ENCODE measurements around the gene VMAC. TPM values are rescaled to one million over a fixed set of nuclear protein-coding genes. Genes with fewer than 3 reads are reported as not detected.

Gene VMAC, protein sequence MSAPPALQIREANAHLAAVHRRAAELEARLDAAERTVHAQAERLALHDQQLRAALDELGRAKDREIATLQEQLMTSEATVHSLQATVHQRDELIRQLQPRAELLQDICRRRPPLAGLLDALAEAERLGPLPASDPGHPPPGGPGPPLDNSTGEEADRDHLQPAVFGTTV
- total RNA-seq, result 4.9 and 5.7 TPM in 2 replicates

DNA sequence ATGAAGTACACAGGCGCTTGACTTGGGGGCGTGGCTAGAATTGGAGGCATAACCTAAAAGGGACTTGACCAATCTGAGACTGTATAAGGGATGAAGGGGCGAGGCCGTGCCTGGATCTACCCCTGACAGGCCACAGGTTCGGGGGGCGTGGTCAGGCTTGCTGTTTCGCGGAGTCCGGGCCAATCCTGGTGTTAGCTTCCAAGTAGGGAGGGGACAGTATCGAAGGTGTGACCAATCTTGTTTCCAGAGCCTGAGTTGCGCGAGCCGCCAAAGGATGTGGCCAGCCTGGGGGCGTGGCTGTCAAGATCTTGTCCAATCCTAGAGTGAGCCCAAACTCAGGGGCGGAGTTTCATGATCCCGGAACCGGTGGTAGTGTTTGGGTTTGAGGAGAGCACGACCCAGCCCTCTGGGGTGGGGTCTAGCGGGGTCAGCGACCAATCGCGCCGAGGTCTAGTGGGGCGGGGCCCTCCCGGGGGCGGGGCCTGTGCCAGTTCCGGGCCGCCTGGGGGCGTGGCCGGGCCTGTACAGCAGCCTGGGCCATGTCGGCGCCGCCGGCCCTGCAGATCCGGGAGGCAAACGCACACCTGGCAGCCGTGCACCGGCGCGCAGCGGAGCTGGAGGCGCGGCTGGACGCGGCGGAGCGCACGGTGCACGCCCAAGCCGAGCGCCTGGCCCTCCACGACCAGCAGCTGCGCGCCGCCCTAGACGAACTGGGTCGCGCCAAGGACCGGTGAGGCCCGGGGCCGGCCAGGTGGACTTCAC lies at the start of gene VMAC:
Gene VMAC, plus strand, starts transcription at position 521 of the 762 bp plus-strand sequence. Its CDS starts 19 bp downstream, at position 540.

DNA sequence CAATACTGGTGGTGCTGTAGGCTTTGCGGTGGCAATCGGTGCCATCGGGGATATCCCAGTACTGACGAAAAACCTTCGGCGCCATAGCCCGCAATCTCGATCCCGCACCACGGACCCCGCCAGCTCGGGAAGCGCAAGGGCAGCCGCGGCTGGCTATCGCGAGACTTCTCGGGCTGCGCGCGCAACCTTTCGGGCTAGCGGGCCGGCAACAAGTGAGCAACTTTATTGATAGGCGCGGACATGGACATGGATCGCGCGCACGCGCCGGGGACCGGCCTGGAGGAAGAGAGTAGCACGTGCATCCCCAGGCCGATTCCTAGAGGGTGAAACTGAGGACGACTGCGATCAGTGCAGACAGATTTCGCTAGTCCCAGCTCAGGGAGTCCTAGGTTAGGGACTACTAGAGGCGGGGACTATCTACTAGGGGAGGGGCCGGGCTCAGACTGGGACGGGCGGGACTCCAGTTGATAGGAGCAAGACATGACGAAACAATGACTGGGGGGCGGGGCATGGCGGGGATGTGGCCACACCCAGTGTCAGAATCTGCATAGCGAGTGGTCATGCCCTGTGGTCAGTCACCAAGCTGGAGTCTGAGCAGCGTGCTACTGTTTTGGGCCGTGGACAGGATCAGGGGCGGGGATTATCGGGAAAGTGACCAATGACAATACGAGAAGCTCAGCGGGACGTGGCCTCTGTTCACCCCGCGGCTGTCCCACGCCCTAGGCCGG lies 884 bp upstream of the VMAC start, which contains the start of gene NDUFA11:
Gene NDUFA11, minus strand, starts transcription at position 167 of the 728 bp plus-strand sequence. Its CDS starts 82 bp downstream, at position 85.

DNA sequence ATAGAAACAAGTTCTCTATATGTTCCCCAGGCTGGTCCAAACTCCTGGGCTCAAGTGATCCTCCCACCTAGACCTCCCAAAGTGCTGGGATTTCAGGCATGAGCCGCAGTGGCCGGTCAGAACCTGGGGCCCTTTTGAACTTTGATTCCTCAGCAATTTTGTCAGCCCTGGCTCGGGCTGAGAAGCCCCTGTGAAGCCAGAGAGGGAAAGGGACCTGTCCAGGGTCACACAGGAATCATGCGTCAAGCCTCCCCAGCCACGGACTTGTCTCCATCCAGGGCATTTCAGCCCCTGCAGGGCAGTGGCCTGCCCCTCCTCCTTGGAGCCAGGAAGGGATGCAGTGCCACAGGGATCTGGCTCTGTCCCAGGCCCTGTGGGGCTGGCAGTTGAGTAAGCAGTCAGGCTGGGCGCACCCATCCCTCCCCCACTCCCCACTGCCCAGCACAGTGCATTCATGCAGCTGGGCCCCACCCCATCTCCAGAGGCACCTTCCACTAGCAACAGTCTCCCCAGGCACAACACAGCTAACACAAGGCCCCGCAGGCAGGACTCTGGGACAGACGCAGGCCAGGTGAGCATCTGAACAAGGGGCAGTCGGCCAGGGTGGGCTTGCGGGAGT lies 9.2 kb downstream of the VMAC start, which contains the start of gene CAPS:
Gene CAPS, plus strand, starts transcription at position 516 of the 619 bp plus-strand sequence. CDS start 153 bp downstream, outside the sequence.

Other genes with a start within 250 kb of the VMAC start
- gene MICOS13, start 224.4 kb upstream of the VMAC start, total RNA-seq, result 23.6 and 25.3 TPM in 2 replicates
- 9.2 TPM in 2 replicates for gene HSD11B1L, start 223.8 kb upstream of the VMAC start, total RNA-seq
- gene RPL36, start 214.6 kb upstream of the VMAC start, total RNA-seq, result 150 and 194 TPM in 2 replicates
- gene LONP1, start 184.7 kb upstream of the VMAC start, total RNA-seq, result 107 and 358 TPM in 2 replicates
- gene CATSPERD, start 184.2 kb upstream of the VMAC start, total RNA-seq, result not detected in 2 replicates
- gene PRR22, start 120.1 kb upstream of the VMAC start, total RNA-seq, result 0.66 and 0.86 TPM in 2 replicates
- 39.6 and 51.0 TPM in 2 replicates for gene DUS3L, start 113.7 kb upstream of the VMAC start, total RNA-seq
- gene NRTN, start 99.8 kb upstream of the VMAC start, total RNA-seq, result 0.22 TPM in 1 of 2 replicates, not detected in the other
- not detected in 2 replicates for gene FUT6, start 65.2 kb upstream of the VMAC start, total RNA-seq
- not detected in 2 replicates for gene FUT3, start 53.4 kb upstream of the VMAC start, total RNA-seq
- gene FUT5, start 34.3 kb upstream of the VMAC start, total RNA-seq, result not detected in 2 replicates
- 181 and 232 TPM in 2 replicates for gene NDUFA11, start 1.1 kb upstream of the VMAC start, total RNA-seq
- gene CAPS, start 9.4 kb downstream of the VMAC start, total RNA-seq, result 2.4 and 4.6 TPM in 2 replicates
- 50.5 and 65.4 TPM in 2 replicates for gene RANBP3, start 73.3 kb downstream of the VMAC start, total RNA-seq
- gene RFX2, start 205.6 kb downstream of the VMAC start, total RNA-seq, result 2.8 and 5.7 TPM in 2 replicates
- not detected in 2 replicates for gene ACSBG2, start 230.8 kb downstream of the VMAC start, total RNA-seq